Suppressor macrophage (primary cell): ENCODE data around the gene INPP4B.

Source experiments
- DNase-seq, 4 experiments: peaks; one replicate each; pipeline ENCODE4 v3.0.0-alpha.2; 2020 to 2022

Gene INPP4B

GRCh38 chr4:142367418-142368180, 478.5 kb downstream of the INPP4B start:
- peak in 2 of 4 experiments; percentile 12 to 20 for DNase-seq

DNA sequence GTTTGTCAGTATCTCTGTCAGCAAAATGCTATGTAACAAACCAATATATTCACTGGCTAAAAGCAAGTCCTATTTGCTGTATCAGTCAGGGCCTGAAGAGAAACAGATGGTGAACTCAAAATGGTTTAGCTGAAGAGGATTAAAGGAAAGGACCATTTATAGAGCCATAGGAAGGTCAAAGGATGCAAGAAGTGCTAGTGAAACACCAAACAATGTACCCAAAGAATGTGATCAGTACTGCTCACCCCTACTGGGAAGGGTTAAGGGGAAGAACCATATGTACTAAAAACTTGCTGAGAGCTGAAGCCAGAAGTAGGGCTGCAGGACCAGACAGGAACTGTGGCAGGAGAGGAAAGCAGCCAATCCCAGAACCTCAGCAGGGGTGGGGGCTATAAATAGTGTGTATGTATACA, 479.3 kb downstream of the INPP4B start:
- DNase-seq, result no peak

GRCh38 chr4:142365391-142365790, 480.7 kb downstream of the INPP4B start:
- DNase-seq, result no peak

- DNase-seq, result no peak
Measured at GRCh38 chr4:142363686-142364085, 482.4 kb downstream of the INPP4B start.

- no peak for DNase-seq
Measured at GRCh38 chr4:142361981-142362380, 484.1 kb downstream of the INPP4B start.

DNA sequence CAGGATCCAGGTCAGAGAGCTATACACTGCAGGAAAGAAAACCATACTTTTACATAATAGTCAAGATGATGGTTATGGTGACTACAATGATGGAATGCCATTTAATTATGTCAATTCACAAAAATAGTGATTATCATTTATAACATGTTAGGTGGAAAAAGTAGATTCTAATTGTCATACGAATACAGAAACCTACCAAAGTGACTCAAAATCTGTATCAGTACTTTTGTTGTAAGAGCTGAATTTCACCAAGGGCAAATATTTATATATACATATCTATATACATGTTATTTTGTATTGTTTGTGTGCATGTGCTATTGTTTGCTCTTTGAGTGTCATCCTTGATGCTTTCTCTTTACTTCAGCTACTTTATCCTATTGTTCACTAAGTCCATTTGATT, 485.4 kb downstream of the INPP4B start:
- no peak for DNase-seq

GRCh38 chr4:142358656-142359055, 487.4 kb downstream of the INPP4B start:
- no peak for DNase-seq

DNA sequence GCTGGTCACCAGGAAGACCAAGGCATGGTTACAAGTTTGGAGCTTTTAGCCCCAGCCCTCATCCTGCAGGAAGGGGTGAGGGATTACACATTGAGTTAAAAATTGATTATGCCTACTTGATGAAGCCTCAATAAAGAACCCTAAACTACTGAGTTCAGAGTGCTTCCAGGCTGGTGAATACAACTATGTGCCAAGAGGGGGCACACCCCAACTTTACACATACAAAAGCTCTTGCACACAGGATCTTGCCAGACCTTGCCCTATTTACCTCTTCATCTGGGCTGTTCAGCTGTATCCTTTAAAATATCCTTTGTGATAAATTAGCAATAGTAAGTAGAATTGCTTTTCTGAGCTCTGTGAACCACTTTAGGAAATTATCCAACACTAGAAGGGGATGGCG, 489.3 kb downstream of the INPP4B start:
- no peak for DNase-seq

- no peak for DNase-seq
Measured at GRCh38 chr4:142356118-142356759, 489.9 kb downstream of the INPP4B start.

- no peak for DNase-seq
Measured at GRCh38 chr4:142355421-142355930, 490.6 kb downstream of the INPP4B start.

- DNase-seq, result peak in 2 of 4 experiments; percentile 4 to 32
Measured at GRCh38 chr4:142354794-142355420, 491.2 kb downstream of the INPP4B start.

GRCh38 chr4:142354041-142354440, 492.1 kb downstream of the INPP4B start:
- no peak for DNase-seq

- DNase-seq, result peak; percentile 53 to 80 (median 68)
Measured at GRCh38 chr4:142353149-142353738, 492.9 kb downstream of the INPP4B start.

- DNase-seq, result no peak
Measured at GRCh38 chr4:142352712-142353111, 493.4 kb downstream of the INPP4B start.

DNA sequence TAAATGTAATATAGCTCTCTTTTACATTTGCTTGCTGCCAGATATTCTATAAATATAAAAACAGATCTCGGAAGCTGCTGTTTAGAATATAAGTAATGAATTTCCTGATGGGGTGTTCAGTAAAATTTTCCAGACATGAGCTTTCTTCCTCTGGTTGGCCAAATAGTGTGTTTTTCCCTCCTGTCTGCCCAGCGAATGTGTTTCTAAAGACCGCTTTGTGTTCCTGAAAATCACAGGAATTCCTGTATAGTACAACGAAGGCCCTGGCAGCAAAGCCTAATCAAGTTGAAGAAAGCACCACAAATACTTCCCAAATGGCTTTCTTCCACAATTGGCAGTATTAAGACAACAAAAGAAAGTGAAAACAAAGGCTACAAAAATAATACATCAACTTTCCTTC, 494.1 kb downstream of the INPP4B start:
- DNase-seq, result peak in 1 of 4 experiments; percentile 8

GRCh38 chr4:142350871-142351270, 495.2 kb downstream of the INPP4B start:
- no peak for DNase-seq

DNA sequence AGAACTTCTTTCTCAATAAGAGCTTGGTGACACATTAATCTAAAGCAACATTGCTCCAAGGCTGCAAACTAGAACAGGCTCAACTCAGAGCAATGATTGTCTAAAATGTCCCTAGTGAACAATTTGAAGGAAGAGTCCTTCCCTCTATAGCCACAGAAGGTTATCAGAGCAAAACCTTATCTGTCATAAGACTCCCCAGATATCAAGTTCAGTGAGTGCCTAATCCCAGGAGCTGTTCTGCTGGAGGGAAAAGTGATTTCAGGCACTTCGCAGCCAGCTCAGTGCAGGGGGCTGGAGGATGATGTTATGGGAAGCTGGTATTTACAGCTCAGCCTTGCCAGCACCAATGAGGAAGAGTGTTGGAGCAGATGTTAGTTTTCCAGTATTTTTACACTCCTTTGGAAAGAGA, 497.5 kb downstream of the INPP4B start:
- no peak for DNase-seq

DNA sequence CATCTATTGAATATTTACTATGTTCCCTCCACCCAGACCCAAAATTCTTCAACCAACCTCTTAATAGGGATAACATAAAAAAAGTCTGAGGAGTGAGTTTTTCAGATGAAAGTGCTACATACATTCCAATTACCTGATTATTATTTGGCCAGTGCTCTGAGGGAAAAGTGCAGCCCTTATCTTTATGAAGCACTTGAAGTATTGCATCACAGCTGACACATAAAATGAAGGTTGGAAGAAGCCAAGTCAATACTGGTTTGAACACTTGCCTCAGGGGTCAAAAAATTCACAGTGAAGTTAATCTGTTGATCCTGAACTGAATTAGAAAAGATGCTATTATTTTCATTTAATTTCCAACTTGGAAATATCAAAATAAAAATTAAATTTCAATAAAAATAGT, 498.9 kb downstream of the INPP4B start:
- no peak for DNase-seq

DNA sequence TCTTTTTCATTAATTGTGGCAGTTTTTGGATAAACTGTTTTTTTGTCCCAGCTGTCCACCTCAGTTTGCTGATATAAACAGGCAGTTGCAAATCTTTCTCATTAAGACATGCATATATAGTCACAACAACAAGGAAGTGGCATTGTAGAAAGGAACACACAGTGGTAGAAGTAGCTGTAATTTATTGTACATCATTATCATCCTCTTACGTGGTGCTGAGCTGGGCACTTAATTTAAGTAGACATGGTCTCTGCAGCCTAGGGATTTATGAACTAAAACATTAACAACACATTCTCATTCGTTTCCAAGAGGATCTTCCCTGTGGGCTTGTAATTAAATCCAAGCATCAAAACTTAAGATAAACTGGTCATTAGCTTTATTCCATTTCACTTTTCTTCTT, 500.2 kb downstream of the INPP4B start:
- no peak for DNase-seq

DNA sequence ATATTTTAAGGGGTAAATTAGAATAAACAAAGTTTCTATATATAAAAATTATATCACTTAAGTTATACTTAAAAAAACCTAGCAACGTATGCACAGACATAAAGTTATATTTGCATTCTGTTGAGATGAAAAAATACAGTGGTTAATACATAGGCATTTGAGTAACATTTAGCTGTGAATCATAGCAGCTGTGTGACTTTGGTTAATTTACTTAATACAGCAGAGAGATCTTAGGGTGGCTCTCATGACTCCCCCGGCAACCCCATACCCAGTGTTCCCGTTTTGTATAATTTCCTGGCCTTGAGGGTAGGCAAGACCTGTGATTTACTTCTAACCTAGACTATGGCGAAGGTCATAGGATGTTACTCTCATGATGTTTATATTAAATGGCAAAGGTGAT, 504.8 kb downstream of the INPP4B start:
- DNase-seq, result no peak

- DNase-seq, result no peak
Measured at GRCh38 chr4:142339053-142339452, 507.0 kb downstream of the INPP4B start.

DNA sequence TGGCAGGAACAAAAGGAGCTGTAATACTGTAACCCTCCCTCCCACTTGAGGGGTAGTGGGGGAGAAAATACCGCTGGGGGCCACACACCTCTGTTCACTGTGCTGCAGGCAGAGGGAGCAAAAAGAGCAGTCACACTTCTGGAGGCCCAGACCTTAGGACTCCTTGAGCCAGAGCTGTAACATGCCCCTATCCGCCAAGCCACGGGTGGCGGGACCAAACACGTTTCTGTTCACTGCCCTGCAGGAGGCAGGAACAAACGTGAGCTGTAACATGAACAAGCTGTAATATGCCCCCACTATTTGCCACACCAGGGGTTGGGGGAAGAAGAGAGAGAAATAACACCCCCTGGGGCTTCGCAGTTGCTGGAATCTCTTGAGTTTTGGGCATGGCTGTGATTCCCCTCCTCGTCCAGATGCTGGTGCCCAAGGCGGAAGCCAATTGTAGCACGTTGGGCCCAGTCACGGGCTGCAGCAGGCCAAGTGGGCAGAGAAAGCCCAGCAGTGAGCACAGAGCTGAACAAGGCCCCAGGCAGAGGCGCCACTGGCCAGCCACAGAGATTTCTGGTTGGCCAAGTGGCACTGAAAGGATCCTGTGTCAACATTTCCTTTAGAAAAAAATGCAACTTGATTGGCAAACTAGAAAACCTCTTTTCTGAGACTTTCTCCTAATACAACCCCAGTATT, 509.7 kb downstream of the INPP4B start:
- DNase-seq, result no peak

GRCh38 chr4:142334931-142335330, 511.2 kb downstream of the INPP4B start:
- no peak for DNase-seq
